Stimulated activated CD8-positive, alpha-beta memory T cell treated with anti-CD3 and anti-CD28 coated beads, Interleukin-7, amount 100 ng/mL, for 24 hours (primary cell): ENCODE results near the gene MPV17L2.
"Not testable (repeated sequence)": the region's sequence is repeated elsewhere in the genome, so short reads cannot be mapped to it uniquely, and the experiment has no call there.

Experiments
- DNase-seq: peaks from one replicate; pipeline ENCODE4 v3.0.0-alpha.2; 2020; ENCODE audit warnings: low read depth

The MPV17L2 gene

DNA sequence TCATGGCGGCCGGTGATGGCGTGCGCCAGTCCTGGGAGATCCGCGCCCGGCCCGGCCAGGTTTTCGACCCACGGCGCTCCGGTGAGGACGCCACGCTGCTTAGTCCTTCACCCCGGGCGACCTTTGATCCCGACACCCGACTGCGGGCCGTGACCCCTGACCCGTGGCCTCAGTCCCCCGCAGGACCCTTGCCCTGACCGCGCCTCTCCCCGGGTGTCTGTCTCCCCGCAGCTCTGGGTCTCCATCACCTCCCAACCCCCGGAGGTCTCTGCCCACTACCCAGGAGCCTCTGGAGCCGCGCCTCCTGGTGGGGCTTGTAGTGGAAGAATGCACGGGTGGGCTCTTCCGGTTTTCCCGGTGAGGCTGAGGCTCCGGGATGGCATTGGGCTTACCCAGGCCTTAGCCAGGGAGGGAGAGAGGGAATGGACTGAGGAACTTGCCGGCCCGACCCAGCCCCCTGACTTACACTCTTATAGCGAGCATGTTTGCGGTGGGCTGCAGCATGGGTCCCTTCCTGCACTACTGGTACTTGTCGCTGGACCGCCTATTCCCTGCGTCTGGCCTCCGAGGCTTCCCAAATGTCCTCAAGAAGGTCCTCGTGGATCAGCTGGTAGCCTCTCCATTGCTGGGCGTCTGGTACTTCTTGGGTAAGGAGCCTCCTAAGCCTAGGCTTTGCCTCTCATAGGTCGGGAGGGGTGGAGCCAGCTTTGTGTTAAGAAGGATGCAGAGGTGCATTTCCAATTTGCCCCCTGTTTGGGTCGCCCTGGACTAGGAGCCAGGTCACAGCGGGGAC is 566 bp downstream of the MPV17L2 start:
- no peak for DNase-seq

DNA sequence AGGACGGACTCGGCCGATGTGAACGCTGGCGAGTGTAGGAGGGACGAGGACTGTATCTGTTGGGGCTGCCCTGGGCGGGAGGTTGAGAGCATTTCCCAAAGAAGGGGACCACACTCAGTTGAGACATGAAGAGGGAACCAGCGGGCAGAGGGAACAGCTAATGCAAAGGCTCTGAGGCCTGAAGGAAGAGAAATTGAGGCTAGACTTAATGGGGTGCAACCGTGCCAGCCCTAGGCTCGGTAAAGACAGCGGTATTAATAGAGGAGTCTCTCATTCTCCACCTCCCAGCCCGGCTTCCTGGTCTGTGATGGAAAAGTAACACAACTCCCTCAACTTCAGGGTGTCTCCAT is 1.1 kb downstream of the MPV17L2 start:
- no peak for DNase-seq

DNA sequence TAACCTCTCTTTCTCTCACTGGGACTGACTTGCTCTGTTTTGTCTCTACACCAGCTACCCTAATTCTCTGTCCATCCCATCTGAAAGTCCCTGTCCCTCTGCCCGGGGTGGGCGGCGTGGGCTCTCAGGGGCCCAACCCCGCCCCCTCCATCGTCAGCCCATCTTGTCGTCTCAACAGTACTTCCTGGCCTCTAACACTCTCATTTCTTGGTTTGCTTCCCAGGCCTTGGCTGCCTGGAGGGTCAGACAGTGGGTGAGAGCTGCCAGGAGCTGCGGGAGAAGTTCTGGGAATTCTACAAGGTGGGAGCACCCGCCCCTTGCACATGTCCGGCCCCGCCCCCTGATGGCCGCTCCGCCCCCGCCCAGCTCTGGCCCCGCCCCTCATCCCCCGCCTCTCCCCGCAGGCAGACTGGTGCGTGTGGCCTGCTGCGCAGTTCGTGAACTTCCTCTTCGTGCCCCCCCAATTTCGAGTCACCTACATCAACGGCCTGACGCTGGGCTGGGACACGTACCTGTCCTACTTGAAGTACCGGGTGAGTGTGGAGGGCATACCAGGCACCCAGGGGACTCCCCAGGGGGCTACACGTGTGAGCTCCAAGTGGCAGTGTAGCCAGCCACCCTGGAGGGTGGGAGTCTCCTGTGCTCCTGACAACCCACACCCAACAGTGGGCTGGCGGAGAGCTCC is 1.7 kb downstream of the MPV17L2 start:
- no peak for DNase-seq

DNA sequence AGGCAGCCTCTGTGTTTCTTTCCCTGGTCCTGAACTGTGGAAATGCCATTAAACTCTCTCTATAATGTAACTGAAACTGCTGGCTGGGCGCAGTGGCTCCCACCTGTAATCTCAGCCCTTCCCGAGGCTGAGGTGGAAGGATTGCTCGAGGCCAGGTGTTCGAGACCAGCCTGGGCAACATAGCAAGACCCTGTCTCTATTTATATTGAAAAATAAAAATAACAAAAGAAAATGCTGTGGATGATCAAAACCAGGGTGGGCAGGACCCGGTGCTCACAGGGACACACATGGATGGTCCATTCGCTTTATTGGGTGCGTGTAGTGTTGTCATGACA is 3.5 kb downstream of the MPV17L2 start:
- no peak for DNase-seq

DNA sequence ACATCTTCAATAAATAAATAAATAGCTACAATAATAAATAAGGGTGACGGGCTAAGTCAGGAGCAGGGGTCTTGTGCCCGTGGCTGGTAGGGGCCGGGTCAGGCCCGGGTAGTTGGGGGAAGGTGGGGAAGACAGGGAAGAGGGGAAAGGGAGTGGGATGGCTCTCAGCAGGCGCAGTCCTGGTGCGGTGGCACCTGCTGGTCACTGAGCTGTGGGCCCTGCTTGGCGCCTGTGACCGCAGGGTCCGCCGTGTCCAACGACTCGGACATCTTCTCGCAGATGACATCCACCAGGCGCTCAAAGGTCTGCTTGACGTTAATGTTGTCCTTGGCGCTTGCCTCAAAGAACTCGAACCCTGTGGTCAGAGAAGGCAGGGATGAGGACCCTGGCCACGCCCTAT is 4.3 kb downstream of the MPV17L2 start:
- no peak for DNase-seq

DNA sequence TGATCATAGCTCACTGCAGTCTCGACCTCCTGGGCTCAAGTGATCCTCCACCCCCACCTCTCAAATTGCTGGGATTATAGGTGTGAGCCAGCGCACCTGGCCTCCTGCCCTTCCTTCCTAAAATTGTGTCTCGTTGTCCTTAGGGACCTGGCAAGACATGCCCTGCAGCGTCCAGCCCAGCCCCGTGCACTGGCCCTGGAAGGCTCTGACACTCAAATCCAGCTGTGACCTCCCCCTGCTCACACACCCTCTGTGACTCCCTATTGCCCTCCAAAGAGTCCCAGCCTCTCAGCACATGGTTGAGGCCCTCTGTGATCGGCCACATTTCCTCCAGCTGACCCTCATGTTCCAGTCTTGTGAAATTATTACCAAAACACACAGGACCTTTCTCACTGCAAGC is 4.9 kb downstream of the MPV17L2 start:
- no peak for DNase-seq

DNA sequence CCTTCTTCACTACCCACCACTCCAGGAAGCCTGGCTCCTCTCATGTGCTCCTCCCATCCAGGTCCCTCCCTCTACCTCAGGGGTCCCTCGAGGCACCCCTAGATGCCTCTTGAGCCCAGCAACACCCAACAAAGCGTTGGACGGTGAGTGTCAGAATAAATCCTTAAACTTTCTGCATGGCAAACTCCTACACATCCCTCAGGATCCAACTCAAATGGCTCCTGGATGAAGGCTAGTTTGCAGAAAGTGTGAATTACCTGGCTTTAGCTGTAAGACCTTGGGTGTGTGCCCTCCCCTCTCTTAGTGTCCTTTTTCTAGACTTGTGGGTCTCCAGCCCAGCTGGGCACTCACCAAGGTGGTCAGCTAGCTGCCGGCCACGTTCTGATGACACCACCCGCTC is 5.4 kb downstream of the MPV17L2 start:
- DNase-seq = no peak

DNA sequence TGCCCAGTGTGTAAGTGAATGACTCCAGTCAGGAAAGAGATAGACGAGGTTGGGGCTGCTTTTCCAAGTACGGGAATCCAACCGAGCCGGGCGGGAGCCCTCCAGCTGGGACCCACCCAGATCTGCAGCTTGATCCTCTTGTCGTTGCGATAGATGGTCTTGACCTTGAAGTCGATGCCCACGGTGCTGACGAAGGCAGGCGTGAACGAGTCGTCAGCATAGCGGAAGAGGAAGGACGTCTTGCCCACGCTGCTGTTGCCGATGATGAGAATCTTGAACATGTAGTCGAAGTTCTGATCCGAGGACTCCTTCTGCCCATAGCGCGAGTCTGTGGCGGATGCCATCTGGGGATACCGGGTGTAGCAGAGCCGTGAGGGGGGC is 9.4 kb downstream of the MPV17L2 start:
- no peak for DNase-seq

DNA sequence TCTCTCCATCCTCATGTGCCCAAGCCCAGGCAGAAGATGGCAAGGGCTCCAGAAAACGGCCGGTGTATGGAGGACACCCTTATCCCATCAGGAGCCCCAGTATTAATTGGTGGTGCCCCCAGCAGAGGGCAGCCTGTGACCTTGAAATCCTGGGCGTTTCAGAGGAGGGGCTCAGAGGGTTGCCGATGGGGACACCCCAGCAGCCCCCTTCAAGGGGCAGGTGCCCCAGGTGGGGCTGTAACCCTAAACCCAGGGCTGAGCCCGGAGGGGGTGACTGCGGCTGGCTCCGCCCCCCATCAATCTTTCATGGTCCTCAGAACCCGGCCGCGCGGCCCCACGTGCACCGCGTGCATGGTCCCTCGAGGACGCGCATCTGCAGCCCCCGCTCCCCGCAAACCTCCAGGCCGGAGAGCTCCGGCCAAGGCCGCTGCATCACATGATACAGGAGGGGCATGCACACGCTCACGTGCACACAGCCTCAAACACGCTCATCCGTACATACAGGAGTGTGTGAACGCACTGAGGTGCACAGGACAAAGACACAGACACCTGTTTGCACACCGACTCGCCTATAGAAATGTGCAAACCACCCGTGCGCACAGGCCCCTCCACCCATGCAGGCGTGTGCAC is 9.9 kb downstream of the MPV17L2 start:
- DNase-seq = no peak

DNA sequence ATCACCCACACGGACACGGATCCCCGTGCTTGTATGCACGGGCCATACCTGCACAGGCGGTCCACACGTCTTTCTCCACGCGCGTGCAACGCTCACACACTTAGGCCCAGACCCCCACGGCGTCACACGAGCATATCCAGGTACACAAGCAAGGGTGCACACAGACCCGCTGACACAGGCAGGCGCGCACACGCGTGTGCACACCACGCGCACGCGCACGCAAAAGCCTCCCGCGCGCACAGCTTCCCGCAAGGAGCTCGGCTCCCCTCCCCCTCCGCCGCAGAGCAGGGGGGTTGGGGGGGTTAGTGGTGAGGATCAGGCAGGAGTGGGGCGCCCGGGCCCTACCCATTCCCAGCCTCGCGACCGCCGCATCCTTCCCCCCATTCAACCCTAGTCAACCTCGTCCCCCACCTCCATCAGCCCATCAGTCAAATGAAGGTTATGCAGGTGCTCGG is 10.4 kb downstream of the MPV17L2 start:
- no peak for DNase-seq

DNA sequence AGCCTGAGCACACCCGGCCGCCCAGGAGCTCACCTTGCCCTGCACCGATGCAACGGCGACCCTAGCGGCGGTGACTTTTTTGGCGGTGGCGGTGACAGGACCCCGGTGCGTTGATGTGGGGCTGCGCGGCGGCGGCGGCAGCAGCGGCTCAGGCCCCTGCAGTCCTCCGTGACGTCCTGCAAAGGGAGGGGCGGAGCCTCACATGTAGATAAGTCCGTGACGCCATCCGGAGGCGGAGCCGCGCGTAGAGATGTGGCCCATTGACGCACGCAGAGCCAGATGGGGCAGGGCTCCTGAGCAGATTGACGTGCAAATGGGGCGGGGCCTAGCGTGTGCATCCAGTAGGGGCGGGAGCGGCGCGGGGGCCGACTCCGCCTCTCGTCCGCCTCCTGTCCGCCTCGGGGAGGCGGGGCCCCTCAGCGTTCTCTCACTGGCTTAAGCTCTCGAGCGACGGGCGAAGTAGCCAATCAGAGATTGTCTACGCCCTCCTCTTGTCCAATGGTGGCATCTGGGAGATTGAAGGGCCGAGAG is 10.9 kb downstream of the MPV17L2 start, which contains the start of gene RAB3A:
Gene RAB3A (minus strand): TSS at position 180 of the 531 bp plus-strand sequence. CDS start 1,302 bp downstream, outside the sequence.
- peak; percentile 99 for DNase-seq

DNA sequence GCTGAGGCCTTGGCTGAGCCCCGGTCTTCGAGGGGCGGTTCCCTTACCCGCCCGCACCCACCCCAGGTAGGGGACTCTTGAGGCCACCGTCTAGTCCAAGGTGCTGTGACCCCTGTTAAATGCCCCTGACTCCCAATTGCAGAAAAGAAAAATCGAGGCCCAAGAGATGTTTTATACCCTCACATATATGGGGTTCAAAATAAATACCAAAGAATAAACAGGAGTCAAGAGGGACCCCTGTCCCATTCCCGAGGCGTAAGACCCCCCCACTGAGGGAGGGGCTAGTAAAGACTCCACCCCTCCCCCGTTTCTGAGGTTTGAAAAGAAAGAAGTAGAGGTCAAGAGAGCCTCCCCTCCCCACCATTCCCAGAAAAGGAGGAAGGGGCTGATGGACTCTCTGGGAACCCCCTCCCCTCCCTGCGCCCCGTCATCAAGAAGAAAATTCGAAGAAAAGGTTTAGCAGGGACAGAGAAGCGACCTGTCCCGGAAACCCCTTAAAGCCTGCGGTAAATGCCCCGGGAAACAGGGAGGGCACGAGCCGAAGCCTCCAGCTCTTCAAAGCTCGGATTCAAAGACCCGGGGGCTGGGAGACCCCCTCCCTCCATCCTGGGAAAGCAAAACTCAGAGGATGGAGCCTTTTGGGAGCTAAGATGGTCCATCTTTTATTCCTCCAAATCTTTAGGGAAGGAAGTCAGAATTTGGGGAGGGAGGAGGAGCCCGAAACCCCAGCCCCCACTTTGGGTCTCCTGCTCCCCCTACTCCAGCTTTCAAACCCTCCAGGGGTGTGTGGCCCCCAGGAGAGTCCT is 11.6 kb downstream of the MPV17L2 start:
- no peak for DNase-seq

DNA sequence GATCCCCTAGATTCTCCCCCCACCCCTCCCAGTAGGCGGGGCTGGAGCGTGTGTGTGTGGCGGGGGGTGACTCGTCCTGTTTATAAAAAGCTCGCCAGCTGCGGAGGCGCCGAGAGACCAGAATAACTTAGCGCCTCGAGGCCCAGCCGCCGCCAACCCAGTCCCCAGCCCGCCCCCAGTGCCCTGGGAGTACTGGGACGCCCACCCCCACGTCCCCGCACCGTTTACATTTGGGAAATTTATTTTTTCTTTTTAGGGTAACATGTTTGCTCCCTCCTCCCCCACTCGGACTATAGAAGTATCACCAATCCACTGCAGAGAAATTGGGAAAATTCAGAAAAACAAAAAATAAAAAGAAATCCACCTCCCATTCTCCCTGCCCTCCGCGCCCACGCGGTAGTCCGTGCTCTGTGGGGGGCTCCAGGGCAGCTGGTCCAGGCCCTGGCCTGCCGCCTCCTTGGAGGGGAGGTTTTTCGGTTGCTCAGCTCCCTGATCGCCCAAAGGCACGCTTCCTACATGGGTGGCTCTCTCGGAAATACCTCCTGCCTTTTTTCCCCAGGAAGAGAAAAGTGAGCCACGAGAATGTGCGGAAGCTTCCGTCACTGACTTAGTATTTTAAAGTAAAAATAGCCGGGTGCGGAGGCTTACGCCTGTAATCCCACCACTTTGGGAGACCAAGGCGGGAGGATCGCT is 12.3 kb downstream of the MPV17L2 start:
- DNase-seq = no peak

DNA sequence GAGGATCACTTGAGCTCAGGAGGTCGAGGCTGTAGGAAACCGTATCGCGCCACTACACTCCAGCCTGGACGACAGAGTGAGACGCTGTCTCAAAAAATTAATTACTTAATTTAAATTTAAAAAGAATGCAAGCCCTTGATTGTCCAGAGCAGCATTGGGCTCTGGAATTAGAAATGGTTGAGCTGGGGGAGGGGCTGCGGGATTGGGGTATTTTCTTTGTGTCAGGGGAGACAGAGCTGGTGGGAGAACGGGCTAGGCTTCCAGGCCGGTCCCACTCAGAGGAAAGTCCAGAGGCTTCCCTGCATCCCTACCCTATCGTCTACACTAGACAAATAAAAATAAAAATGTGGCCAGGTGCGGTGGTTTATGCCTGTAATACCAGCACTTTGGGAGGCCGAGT is 13.0 kb downstream of the MPV17L2 start:
- no peak for DNase-seq

DNA sequence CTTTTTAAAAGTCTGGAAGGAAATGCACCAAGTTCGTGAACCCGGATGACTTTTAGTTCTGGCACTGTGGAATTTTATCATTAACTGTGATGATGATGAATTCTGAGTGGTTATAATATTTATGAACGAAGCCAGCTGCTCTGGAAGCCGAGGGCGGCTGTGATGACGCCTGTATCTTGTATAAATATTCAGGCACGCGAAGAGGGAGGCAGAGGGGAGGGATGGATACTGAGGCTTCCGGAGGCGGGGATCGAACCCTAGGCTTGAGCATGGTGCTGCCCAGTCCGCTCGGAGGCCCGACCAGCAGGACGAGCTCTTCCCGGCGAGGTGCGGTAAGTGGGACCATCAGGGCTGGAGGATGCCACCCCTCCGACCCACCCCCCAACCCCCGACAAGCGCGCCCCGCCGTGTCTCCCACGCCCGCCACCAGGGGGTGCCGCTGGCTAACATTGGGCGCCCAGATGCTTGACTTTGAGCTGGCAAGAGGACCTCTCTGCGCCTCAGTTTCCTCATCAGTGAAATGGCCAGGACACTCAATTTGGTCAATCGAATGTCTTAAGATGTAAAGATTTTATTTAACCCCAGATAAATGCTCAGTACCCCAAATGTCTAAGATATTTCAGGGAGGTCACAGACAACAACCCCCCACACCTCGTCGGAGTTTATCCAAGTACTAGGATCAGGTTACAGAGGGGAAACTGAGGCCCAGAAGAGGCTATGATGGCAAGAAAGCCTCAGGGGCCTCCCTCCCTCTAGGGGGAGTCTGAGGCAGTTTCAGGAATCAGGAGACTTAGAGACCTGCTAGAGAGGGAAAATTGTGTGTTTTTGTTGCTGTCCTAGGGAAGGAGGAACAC is 15.3 kb downstream of the MPV17L2 start:
- peak; percentile 27 for DNase-seq

DNA sequence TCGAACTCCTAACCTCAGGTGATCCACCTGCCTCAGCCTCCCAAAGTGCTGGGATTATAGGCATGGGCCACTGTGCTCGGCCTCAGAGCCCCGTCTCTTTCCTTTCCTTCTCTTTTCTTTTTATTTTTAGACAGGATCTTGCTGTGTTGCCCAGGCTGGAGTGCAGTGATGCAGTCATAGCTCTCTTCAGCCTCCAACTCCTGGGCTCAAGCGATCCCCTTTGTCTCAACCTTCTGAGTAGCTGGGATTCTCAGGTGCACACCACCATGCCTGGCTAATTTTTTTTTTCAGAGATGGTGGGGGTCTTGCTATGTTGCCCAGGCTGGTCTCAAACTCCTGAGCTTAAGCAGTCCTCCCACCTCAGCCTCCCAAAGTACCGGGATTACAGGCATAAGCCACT is 16.9 kb downstream of the MPV17L2 start:
- not testable (repeated sequence) for DNase-seq

DNA sequence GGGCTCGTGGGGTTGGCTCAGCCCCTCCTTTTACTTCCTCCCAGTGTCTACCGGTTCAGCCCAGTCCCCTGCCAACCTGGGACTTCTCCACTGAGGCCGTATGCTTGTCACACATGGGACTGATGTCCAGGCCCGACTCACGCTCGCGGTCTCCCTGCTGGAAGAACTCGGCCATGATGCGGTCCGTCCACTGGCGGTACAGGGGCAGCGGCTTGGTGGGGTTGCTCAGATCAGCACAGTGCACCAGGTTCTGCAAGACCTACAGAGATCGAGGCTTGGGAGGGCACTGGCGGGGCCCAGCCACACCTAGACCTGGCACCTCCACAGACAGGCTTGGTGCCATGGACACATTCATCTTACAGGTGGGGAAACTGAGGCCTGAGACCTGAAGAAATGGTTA is 18.7 kb downstream of the MPV17L2 start:
- DNase-seq = no peak

DNA sequence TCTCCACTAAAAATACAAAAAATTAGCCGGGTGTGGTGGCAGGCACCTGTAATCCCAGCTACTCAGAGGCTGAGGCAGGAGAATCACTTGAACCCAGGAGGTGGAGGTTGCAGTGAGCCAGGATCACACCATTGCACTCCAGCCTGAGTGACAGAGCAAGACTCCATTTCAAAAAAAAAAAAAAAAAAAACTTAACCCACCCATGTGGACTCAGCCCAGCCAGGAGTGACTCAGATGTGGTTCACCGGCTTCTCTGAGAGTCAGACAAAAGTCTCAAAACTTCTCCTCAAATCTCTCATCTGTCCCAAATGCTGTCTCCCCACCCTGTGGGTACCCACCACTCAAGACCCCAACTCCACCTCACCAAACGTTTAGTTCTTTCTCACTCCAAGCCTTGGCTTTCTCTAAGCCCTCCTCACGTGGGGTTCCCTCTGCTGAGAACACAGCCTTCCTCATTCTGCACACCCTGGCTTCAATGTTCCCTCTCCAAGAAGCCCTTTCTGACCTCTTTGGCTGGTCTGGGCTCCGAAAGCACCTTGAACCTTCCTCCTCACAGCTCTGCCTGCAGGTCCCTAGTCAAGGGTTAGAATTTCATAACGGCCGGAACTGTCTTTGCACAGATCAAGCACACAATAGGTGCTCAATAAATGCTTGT is 21.9 kb downstream of the MPV17L2 start:
- DNase-seq = no peak

DNA sequence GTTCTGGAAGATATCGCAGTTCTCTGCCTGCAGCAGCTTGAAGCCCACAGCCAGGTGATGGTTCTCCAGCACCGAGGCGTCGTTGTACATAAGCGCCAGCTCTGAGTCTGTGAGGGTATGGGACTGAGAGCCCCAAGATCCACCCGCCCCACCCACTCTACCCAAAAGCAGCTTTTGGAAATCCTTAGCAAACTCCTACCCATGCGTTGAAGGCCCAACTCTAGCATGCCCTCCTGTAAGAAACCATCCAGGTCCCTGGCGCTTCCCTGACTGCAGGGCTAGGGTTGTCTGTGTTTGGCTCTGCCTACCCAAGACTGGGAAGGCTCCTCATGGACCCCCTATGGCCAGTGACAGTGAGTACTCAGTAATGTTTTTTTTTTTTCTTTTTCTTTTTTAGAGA is 23.8 kb downstream of the MPV17L2 start:
- DNase-seq = no peak

DNA sequence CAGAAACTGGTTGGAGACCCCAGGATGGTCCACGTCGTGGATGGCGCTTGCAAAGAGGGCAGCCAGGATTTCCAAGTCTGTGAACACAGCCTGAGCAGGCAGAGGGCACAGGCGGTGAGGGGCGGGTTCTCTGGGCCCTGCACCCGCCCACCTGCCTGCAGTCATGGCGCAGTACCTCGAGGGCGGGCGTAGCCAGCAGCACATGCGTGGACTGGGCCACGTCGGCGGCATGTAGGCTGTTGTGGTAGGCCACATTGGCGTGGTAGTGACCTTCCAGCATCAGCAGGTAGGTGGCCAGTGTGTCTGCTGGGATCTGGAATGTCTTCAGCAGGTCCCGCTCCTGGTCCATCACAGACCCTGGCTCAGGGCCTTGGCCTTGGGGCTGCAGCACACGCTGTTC is 25.1 kb downstream of the MPV17L2 start:
- no peak for DNase-seq
